Measurements from ENCODE around the gene UBE2O.

UBE2O gene

DNA sequence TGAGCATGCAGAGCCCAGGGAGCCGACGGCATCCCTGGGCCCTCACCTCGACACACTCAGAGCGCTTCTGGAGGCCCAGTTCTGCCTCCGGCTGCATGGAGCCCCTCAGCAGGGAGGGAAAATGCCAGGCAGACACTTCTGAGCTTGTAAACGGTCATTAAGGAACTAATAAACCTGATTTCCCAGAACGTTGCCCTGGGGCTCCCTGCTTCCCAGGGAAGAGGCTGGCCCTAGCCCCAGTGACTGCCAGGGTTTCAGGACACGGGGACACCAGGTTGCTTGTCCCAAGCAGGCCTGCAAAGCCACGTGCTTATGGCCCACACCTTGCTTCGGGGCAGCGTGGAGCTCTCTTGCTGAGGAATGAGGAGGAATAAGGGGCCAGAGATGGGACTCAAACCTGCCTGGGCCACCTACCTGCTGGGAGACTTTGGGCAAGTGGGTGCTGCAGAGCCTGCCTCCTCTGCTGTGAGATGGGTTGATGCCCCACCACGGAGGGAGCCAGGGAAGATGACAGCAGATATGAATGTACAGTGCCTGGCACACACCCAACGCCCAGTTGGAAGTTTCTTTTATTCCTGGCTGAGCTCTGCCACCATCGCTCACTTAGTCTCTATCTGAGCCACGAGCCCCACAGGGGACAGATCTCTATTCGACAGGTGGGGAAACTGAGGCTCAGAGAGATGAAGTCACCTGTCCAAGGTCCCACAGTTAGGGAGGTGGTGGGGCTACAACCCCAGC, 42.9 kb upstream of the UBE2O start:
- H3K9ac ChIP-seq (ENCODE audit: low read depth, low read length), result no peak overlapping the region
- no peak overlapping the region for H3K4me3 ChIP-seq (ENCODE audit: low read length)
- peaks cover 46% of the 10 kb centered on the region for H3K4me1 ChIP-seq (ENCODE audit: insufficient read depth, low read length)
- H3K36me3 ChIP-seq (ENCODE audit: insufficient read depth, low read length), result no peaks in the 10 kb centered on the region
- no peaks in the 10 kb centered on the region for H3K9me3 ChIP-seq (ENCODE audit: insufficient read depth, low read depth, low read length)
- no peak overlapping the region for H3K27ac ChIP-seq (ENCODE audit: low read depth, low read length)
- peaks cover 3% of the 10 kb centered on the region; the same call in 1 of the 2 replicates for H3K27me3 ChIP-seq (ENCODE audit: insufficient read depth, low read length)
- WGBS, result 91% methylated on average over 16 of the region's 16 CpGs

DNA sequence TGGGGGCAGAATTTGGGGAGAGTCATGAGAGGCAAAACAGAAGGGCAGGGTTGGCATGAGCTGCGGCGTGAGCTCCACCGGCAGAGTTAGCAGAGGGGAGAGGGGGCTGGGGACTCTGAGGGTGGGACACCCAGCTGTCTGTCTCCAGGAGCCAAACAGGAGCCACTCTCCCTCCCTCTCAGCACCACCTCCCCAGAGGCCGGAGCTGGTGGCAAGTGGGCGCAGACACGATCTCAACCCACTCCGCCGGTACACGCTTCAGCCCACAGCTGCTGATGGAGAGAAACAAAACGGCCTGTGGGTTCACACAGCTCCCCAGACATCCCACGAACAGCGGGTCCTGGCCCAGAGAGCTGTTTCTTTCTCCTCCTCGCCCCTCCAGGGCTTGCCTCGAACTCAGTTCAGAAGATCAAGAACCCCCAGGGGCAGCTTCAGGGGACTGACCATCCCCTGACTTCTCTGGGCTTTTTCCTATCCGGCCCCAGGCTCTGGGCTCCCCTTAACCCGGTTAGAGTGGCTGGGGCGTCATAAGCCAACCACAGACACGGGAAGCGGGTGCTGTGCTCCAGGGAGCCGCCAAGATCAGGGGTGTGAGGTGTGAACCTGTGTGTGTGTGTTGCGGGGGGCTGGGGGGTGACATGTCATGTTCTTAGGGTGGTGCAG, 40.7 kb upstream of the UBE2O start:
- peaks cover 30% of the 10 kb centered on the region for H3K4me1 ChIP-seq (ENCODE audit: insufficient read depth, low read length)
- H3K9me3 ChIP-seq (ENCODE audit: insufficient read depth, low read depth, low read length), result no peaks in the 10 kb centered on the region
- H3K4me3 ChIP-seq (ENCODE audit: low read length), result no peak overlapping the region
- H3K9ac ChIP-seq (ENCODE audit: low read depth, low read length), result no peak overlapping the region
- H3K36me3 ChIP-seq (ENCODE audit: insufficient read depth, low read length), result no peaks in the 10 kb centered on the region
- H3K27me3 ChIP-seq (ENCODE audit: insufficient read depth, low read length), result no peaks in the 10 kb centered on the region
- WGBS, result 86% methylated on average over 21 of the region's 21 CpGs
- H3K27ac ChIP-seq (ENCODE audit: low read depth, low read length), result no peak overlapping the region

DNA sequence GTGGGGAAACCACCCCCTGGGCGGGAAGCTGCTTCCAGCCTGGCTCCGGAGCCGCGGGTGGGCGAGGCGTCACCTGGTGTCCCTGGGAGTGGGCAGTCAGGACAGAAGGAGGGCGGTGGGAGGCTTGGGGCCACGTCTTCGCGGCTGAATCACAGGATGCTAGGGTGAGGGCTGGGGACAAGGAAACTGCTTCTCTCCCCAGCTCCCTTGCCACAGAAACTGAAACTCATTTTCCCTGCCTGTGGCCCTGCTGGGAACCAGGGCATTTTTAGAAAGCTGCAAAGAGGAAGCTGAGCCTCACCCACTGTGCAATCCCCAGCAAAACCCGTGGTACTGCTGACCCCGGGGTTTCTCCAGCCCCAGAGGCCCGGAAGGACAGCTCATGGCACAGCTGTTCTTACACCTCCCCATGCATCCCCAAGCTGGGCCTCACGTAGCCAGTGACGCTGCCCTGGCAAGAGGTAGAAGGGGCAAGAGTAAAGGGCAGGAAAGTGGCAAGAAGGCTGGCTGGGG, 40.1 kb upstream of the UBE2O start:
- Histone ChIP-seq H3K4me3 (ENCODE audit: low read length) (no peak overlapping the region), H3K27ac (ENCODE audit: low read depth, low read length) (no peak overlapping the region), H3K4me1 (ENCODE audit: insufficient read depth, low read length) (peaks cover 24% of the 10 kb centered on the region), H3K27me3 (ENCODE audit: insufficient read depth, low read length) (no peaks in the 10 kb centered on the region), H3K9me3 (ENCODE audit: insufficient read depth, low read depth, low read length) (no peaks in the 10 kb centered on the region), H3K36me3 (ENCODE audit: insufficient read depth, low read length) (no peaks in the 10 kb centered on the region), H3K9ac (ENCODE audit: low read depth, low read length) (no peak overlapping the region)
- WGBS, result 35% methylated on average over 15 of the region's 15 CpGs

DNA sequence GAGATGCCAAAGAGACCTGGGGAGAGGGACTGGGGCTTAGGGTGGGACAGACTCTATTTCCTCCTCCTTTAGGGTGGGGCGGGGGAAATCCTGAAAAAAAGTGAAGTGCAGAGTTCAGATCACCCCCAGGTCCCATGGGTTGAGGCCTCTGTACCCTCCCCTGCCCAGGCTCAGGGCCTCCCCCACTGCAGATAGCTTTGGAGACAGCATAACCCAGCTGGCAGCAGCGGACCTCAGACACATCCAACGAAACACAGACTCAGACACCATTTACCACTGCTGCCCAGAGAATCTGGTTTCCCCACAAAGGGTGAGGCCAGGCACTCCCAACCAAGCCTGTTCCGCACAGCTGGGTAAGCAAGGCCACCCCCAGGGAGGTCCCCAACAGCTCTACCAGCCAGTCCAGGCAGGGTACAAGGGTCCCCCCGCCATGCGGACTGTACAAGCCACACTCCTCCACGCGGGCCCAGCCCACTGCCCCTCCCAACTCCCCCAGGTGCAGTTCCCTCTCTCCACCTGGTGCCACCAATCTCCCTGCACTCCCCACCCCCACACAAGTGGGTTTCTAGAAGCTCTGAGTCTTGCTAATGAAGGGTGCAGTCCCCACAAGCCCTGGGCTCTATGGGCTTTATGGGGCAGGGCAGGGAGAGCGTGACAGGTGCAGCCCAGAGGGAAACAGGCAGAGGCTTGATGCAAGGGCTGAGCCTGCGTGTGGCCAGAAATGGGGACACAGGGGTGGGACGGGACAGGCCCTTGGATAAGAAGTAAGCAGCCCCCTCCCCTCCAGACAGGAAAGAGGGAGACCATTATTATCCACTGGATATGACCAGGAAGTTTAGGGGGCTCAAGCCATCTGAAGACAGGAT, 39.4 kb upstream of the UBE2O start:
- no peak overlapping the region for H3K9ac ChIP-seq (ENCODE audit: low read depth, low read length)
- peaks cover 17% of the 10 kb centered on the region for H3K4me1 ChIP-seq (ENCODE audit: insufficient read depth, low read length)
- H3K9me3 ChIP-seq (ENCODE audit: insufficient read depth, low read depth, low read length), result no peaks in the 10 kb centered on the region
- H3K27me3 ChIP-seq (ENCODE audit: insufficient read depth, low read length), result no peaks in the 10 kb centered on the region
- H3K27ac ChIP-seq (ENCODE audit: low read depth, low read length), result no peak overlapping the region
- H3K36me3 ChIP-seq (ENCODE audit: insufficient read depth, low read length), result no peaks in the 10 kb centered on the region
- WGBS, result 71% methylated on average over 10 of the region's 11 CpGs
- H3K4me3 ChIP-seq (ENCODE audit: low read length), result no peak overlapping the region

DNA sequence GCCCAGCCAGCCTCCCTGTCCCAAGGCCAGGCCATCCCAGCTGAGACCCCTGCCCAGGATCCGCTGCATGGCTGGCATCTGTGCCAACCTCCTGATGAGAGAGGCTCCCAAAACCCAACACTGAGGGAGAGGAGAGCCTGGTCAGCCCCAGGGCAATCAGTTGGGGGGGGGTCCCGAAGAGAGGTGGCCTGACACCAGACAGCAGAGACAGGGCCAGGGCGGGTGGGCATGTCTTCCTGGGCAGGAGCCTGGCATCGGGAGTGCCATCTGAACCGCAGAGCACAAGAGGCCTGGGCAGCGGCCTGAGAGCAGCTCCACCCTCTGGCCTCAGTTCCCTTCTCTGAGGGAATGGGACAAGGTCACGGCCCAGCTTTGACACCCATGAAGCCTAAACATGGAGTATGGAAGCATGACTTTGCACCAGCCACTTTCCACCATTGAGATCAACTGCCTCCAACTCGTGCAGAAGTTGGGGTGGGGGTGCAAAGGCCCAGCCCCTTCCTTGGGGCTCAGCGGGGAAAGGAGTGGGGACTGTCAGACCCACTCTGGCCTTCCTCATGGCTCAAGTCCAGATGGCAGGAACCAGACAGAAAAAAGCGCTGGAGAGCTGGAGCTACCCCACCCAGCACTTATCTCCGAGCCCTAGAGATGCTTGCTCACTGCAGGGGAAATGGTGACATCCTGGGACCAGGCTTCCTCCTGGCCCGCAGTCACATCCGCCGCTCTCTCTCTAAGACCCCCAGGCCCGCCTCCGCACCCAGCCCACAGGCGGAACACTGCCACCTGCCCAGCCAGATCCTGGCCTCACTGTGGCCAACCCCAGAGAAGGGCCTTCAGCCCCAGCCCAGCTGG, 38.5 kb upstream of the UBE2O start:
- no peak overlapping the region for H3K9ac ChIP-seq (ENCODE audit: low read depth, low read length)
- H3K4me1 ChIP-seq (ENCODE audit: insufficient read depth, low read length), result peaks cover 14% of the 10 kb centered on the region; the same call in 1 of the 2 replicates
- H3K36me3 ChIP-seq (ENCODE audit: insufficient read depth, low read length), result no peaks in the 10 kb centered on the region
- no peaks in the 10 kb centered on the region for H3K27me3 ChIP-seq (ENCODE audit: insufficient read depth, low read length)
- no peak overlapping the region for H3K27ac ChIP-seq (ENCODE audit: low read depth, low read length)
- WGBS, result 93% methylated on average over 17 of the region's 17 CpGs
- no peak overlapping the region for H3K4me3 ChIP-seq (ENCODE audit: low read length)
- no peaks in the 10 kb centered on the region for H3K9me3 ChIP-seq (ENCODE audit: insufficient read depth, low read depth, low read length)

DNA sequence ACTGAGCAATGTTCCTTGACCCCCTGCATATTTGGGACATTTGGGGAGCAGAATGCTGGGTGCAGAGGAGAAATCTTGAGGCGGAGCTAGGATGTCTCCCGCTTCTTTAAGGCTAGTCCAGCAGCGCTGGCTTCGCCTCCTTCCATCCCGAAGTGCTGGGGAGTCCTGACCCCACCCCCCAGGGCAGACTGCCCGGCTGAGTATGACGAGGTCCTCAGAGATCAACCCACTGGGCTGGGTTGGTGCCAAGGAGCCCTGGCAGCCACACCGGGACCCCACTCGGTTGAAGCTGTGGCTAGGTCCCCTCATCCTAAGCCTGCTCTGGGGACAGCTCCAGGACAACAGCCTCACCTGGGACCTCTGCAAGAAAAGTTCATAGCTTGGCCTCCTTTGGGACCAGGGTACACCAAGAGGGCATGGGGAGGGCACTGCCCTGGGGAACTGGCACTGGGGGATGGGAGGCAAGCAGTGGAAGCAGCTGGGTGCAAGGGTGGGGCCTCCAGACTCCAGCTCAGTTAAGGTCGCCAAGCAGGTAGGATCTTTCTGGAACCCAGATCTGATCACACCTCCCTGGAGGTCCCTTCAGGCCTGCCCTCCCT, 37.3 kb upstream of the UBE2O start:
- Histone ChIP-seq H3K9ac (ENCODE audit: low read depth, low read length) (no peak overlapping the region), H3K27ac (ENCODE audit: low read depth, low read length) (no peak overlapping the region), H3K36me3 (ENCODE audit: insufficient read depth, low read length) (no peaks in the 10 kb centered on the region), H3K9me3 (ENCODE audit: insufficient read depth, low read depth, low read length) (no peaks in the 10 kb centered on the region), H3K4me1 (ENCODE audit: insufficient read depth, low read length) (peaks cover 14% of the 10 kb centered on the region; the same call in 1 of the 2 replicates), H3K27me3 (ENCODE audit: insufficient read depth, low read length) (no peaks in the 10 kb centered on the region), H3K4me3 (ENCODE audit: low read length) (no peak overlapping the region)
- WGBS, result 89% methylated on average over 10 of the region's 10 CpGs

DNA sequence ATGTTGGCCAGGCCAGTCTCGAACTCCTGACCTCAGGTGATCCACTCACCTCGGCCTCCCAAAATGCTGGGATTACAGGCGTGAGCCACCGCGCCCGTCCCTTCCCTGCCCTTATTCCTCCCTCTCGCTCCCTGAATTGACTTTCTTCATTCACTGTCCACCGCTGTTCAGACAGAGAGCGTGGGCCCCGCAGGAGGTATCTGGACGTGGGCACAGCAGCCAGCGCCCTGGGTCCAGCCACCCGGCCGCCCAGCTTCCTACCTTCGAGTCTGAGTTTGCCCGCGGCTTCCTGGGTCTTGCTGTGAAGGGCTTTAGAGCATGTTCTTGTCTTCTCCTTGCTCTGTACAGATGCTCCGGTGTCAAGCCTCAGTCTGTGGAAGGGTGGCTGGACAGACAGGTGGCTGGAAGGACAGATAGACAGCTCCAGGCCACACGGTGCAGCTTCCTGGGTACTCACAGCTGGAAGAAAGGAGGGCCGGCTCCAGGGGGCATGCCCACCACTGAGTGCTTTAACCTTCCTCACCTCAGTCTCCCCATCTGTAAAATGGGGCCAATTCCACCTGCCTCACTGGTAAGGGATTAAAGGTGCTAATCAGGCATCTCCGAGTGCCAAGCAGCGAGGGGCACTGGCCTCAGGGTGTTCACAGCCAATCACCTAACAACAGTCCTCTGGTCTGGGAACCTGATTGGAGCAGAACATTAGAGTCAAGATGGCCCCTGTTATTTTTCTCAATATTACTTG, 34.7 kb upstream of the UBE2O start:
- Histone ChIP-seq H3K27me3 (ENCODE audit: insufficient read depth, low read length) (no peaks in the 10 kb centered on the region), H3K27ac (ENCODE audit: low read depth, low read length) (no peak overlapping the region), H3K9me3 (ENCODE audit: insufficient read depth, low read depth, low read length) (no peaks in the 10 kb centered on the region), H3K36me3 (ENCODE audit: insufficient read depth, low read length) (no peaks in the 10 kb centered on the region), H3K4me3 (ENCODE audit: low read length) (no peak overlapping the region), H3K4me1 (ENCODE audit: insufficient read depth, low read length) (peaks cover 2% of the 10 kb centered on the region; the same call in 1 of the 2 replicates), H3K9ac (ENCODE audit: low read depth, low read length) (no peak overlapping the region)
- WGBS, result 96% methylated on average over 22 of the region's 22 CpGs

DNA sequence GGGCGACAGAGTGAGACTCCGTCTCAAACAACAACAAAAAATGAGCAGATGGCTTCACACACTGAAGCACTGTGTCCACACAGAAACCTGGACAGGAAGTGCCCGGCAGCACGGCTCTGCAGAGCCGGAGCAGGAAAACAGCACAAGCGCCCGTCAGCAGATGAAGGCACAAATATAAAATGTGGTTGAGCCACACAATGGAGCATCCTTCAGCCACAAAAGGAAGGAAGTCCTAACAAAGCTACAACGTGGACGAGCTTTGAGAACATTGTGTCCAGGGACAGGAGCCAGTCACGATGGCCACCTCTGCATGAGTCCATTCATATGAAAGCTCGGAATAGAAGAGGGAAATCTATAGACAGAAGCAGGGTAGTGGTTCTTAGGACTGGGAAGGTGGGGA, 32.6 kb upstream of the UBE2O start:
- no peaks in the 10 kb centered on the region for H3K36me3 ChIP-seq (ENCODE audit: insufficient read depth, low read length)
- H3K27ac ChIP-seq (ENCODE audit: low read depth, low read length), result no peak overlapping the region
- H3K9me3 ChIP-seq (ENCODE audit: insufficient read depth, low read depth, low read length), result no peaks in the 10 kb centered on the region
- no peaks in the 10 kb centered on the region for H3K27me3 ChIP-seq (ENCODE audit: insufficient read depth, low read length)
- H3K9ac ChIP-seq (ENCODE audit: low read depth, low read length), result no peak overlapping the region
- H3K4me1 ChIP-seq (ENCODE audit: insufficient read depth, low read length), result no peaks in the 10 kb centered on the region
- 89% methylated on average over 11 of the region's 11 CpGs for WGBS
- H3K4me3 ChIP-seq (ENCODE audit: low read length), result no peak overlapping the region

DNA sequence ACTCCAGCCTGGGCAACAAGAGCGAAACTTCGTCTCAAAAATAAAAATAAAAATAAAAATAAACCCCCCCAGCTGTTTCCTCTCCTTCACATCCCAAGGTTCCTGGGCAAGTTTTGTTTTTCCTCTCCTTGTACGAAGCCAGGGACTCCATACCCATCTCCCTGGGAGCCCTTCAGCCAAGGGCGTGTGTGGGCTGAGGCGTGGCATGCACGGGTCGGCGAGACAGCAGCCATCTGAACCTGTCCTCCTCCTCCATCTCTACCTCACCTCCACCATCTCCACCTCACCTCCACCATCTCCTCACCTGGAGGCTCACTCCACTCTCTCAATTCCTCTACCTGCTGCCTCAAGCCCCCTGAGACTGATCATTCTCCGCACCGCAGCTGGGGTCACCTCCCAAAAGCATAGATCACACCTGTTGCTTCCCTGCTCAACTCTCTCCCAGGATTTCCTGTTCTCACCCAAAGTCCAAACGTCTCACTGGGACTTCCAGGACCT, 31.3 kb upstream of the UBE2O start:
- no peak overlapping the region for H3K27ac ChIP-seq (ENCODE audit: low read depth, low read length)
- 93% methylated on average over 11 of the region's 11 CpGs for WGBS
- no peaks in the 10 kb centered on the region for H3K9me3 ChIP-seq (ENCODE audit: insufficient read depth, low read depth, low read length)
- no peak overlapping the region for H3K9ac ChIP-seq (ENCODE audit: low read depth, low read length)
- H3K4me3 ChIP-seq (ENCODE audit: low read length), result no peak overlapping the region
- no peaks in the 10 kb centered on the region for H3K27me3 ChIP-seq (ENCODE audit: insufficient read depth, low read length)
- 0 out of 2 replicates have a peak, but pooled peaks cover 2% of the 10 kb centered on the region for H3K36me3 ChIP-seq (ENCODE audit: insufficient read depth, low read length)
- no peaks in the 10 kb centered on the region for H3K4me1 ChIP-seq (ENCODE audit: insufficient read depth, low read length)

Measured in HUES64 (cell line).